DMS114 treated with DMSO at 0.1 percent for 48 hours (cell line): ENCODE results near the gene FBXL3.
"Not testable (repeated sequence)": the region's sequence is repeated elsewhere in the genome, so short reads cannot be mapped to it uniquely, and the experiment has no call there.

Source experiments
- DNase-seq: peaks from one replicate; lab custom pipeline; 2025; ENCODE audit not compliant: unreplicated experiment; lab: John Stamatoyannopoulos, UW

Gene FBXL3

GRCh38 chr13:77028202-77028601, 1.2 kb upstream of the FBXL3 start:
- no peak for DNase-seq

GRCh38 chr13:77026255-77026860, 601 bp downstream of the FBXL3 start:
- no peak for DNase-seq

- no peak for DNase-seq
Observed at GRCh38 chr13:77022341-77022740, 4.6 kb downstream of the FBXL3 start.

- DNase-seq = no peak
Observed at GRCh38 chr13:77019756-77020155, 7.2 kb downstream of the FBXL3 start.

- no peak for DNase-seq
Observed at GRCh38 chr13:77016888-77017623, 9.9 kb downstream of the FBXL3 start.

- no peak for DNase-seq
Observed at GRCh38 chr13:77016251-77016812, 10.6 kb downstream of the FBXL3 start.

GRCh38 chr13:77014906-77015685, 11.9 kb downstream of the FBXL3 start:
- no peak for DNase-seq

GRCh38 chr13:77013853-77014542, 13.0 kb downstream of the FBXL3 start:
- no peak for DNase-seq

- DNase-seq = not testable (repeated sequence)
Observed at GRCh38 chr13:77009719-77010118, 17.2 kb downstream of the FBXL3 start.

- no peak for DNase-seq
Observed at GRCh38 chr13:77009011-77009410, 17.9 kb downstream of the FBXL3 start.

- DNase-seq = not testable (repeated sequence)
Observed at GRCh38 chr13:77008337-77008736, 18.6 kb downstream of the FBXL3 start.

GRCh38 chr13:77002590-77003190, 24.3 kb downstream of the FBXL3 start:
- peak; percentile 17 for DNase-seq

GRCh38 chr13:77001963-77002587, 24.9 kb downstream of the FBXL3 start:
- no peak for DNase-seq

- DNase-seq = no peak
Observed at GRCh38 chr13:77001540-77001939, 25.4 kb downstream of the FBXL3 start.

GRCh38 chr13:77000475-77000874, 26.5 kb downstream of the FBXL3 start:
- no peak for DNase-seq

- no peak for DNase-seq
Observed at GRCh38 chr13:76994281-76994680, 32.7 kb downstream of the FBXL3 start.

- DNase-seq = no peak
Observed at GRCh38 chr13:76993473-76993872, 33.5 kb downstream of the FBXL3 start.

- no peak for DNase-seq
Observed at GRCh38 chr13:76993021-76993420, 33.9 kb downstream of the FBXL3 start.

- DNase-seq = no peak
Observed at GRCh38 chr13:76992548-76993001, 34.4 kb downstream of the FBXL3 start.
